GM23338 (cell line): ENCODE data around the gene LRP1B. TPM values are rescaled to one million over a fixed set of nuclear protein-coding genes. Genes with fewer than 3 reads are reported as not detected.

Experiments
- ATAC-seq: fragments of 200-7000 bp; cut with Tn5 transposase; 3 replicates; pipeline ENCODE4 v1.9.1; 2020
- DNase-seq: peaks from one replicate; pipeline ENCODE4 v3.0.0-alpha.2; 2015; ENCODE audit warnings: low spot score
- H2AFZ ChIP-seq: fragments of 200-600 bp; sonication (generic); 2 replicates; pipeline ENCODE4 v1.8.0; 2016; ENCODE audit warnings: antibody characterized with exemption, mild to moderate bottlenecking, moderate library complexity
- H3F3A ChIP-seq: fragments of 200-600 bp; sonication (generic); replicated peaks from 2 replicates; pipeline ENCODE4 v1.8.0; 2017; ENCODE audit warnings: antibody characterized with exemption, mixed run types, low read depth
- H3K27ac ChIP-seq: fragments of 200-600 bp; sonication (generic); 2 replicates; pipeline ENCODE4 v1.6.1; 2016; ENCODE audit warnings: low read depth
- H3K27me3 ChIP-seq: fragments of 200-600 bp; sonication (generic); 2 replicates; pipeline ENCODE4 v1.8.0; 2016; ENCODE audit warnings: mild to moderate bottlenecking, mixed run types, moderate library complexity; ENCODE audit not compliant: insufficient read depth
- H3K36me3 ChIP-seq: fragments of 200-600 bp; sonication (generic); 2 replicates; pipeline ENCODE4 v1.8.0; 2016; ENCODE audit warnings: mild to moderate bottlenecking; ENCODE audit not compliant: insufficient read depth
- H3K4me1 ChIP-seq: fragments of 200-600 bp; sonication (generic); 2 replicates; pipeline ENCODE4 v1.8.0; 2016; ENCODE audit warnings: mild to moderate bottlenecking, moderate library complexity; ENCODE audit not compliant: insufficient read depth
- H3K4me2 ChIP-seq: fragments of 200-600 bp; sonication (generic); 2 replicates; pipeline ENCODE4 v1.7.1; 2017; ENCODE audit warnings: mixed run types
- H3K4me3 ChIP-seq: fragments of 200-600 bp; sonication (generic); 2 replicates; pipeline ENCODE4 v1.6.1; 2016; ENCODE audit warnings: mixed run types
- H3K79me2 ChIP-seq: fragments of 200-600 bp; sonication (generic); replicated peaks from 2 replicates; pipeline ENCODE4 v1.8.0; 2017; ENCODE audit warnings: mild to moderate bottlenecking; ENCODE audit not compliant: insufficient read depth
- H3K9me2 ChIP-seq: fragments of 200-600 bp; sonication (generic); 2 replicates; pipeline ENCODE4 v1.8.0; 2017; ENCODE audit not compliant: insufficient read depth
- H4K20me1 ChIP-seq: fragments of 200-600 bp; sonication (generic); replicated peaks from 2 replicates; pipeline ENCODE4 v1.8.0; 2017; ENCODE audit warnings: mild to moderate bottlenecking; ENCODE audit not compliant: insufficient read depth
- H3K27ac Mint-ChIP-seq: 2 replicates; pipeline ENCODE4 v1.8.0; 2020; ENCODE audit warnings: inconsistent platforms, mild to moderate bottlenecking, moderate library complexity, mixed read lengths
- H3K27me3 Mint-ChIP-seq: 3 replicates; pipeline ENCODE4 v1.8.0; 2022; ENCODE audit warnings: low read depth, mild to moderate bottlenecking, moderate library complexity, mixed read lengths, inconsistent platforms; ENCODE audit not compliant: insufficient read depth, poor library complexity
- H3K36me3 Mint-ChIP-seq: 3 replicates; pipeline ENCODE4 v1.8.0; 2021; ENCODE audit warnings: low read depth, mild to moderate bottlenecking, inconsistent platforms, moderate library complexity, mixed read lengths
- H3K4me1 Mint-ChIP-seq: 3 replicates; pipeline ENCODE4 v1.8.0; 2020; ENCODE audit warnings: mild to moderate bottlenecking, inconsistent platforms, mixed read lengths
- H3K4me3 Mint-ChIP-seq: 3 replicates; pipeline ENCODE4 v1.8.0; 2021; ENCODE audit warnings: moderate library complexity, mild to moderate bottlenecking, inconsistent platforms, mixed read lengths
- H3K9me3 Mint-ChIP-seq: 3 replicates; pipeline ENCODE4 v1.8.0; 2020; ENCODE audit warnings: moderate library complexity, mild to moderate bottlenecking, inconsistent platforms, mixed read lengths
- CREB1 ChIP-seq: fragments of 250-450 bp; sonication (Bioruptor Pico); IDR thresholded peaks from 2 replicates; pipeline ENCODE4 v1.5.0; 2020; ENCODE audit warnings: low read depth, mild to moderate bottlenecking, moderate library complexity
- EZH2phosphoT487 ChIP-seq: fragments of 200-600 bp; sonication (generic); IDR thresholded peaks from one replicate; pipeline ENCODE4 v1.8.1; 2018; ENCODE audit warnings: antibody characterized with exemption; ENCODE audit not compliant: unreplicated experiment
- JUNB ChIP-seq: IDR thresholded peaks from one replicate; pipeline ENCODE4 v1.6.1; 2016; ENCODE audit warnings: antibody characterized with exemption; ENCODE audit not compliant: unreplicated experiment
- POLR2AphosphoS5 ChIP-seq: IDR thresholded peaks from 2 replicates; pipeline ENCODE4 v1.6.1; 2016; ENCODE audit warnings: antibody characterized with exemption, low read depth
- ZNF114 ChIP-seq: fragments of 250-450 bp; sonication (Bioruptor Pico); IDR thresholded peaks from 2 replicates; pipeline ENCODE4 v1.5.0; 2020; ENCODE audit warnings: mild to moderate bottlenecking, moderate library complexity
- ZNF331 ChIP-seq: fragments of 250-450 bp; sonication (Bioruptor Pico); IDR thresholded peaks from 2 replicates; pipeline ENCODE4 v1.5.0; 2020; ENCODE audit warnings: low read depth, mild to moderate bottlenecking, moderate library complexity
- ZNF462 ChIP-seq: fragments of 250-450 bp; sonication (Bioruptor Pico); IDR thresholded peaks from 2 replicates; pipeline ENCODE4 v1.5.0; 2020; ENCODE audit warnings: mild to moderate bottlenecking, moderate library complexity
- polyA plus RNA-seq: library from polyadenylated mRNA; unstranded; fragments of >200 nt; fragmentation: Nextera tagmentation; extraction: Ambion mirVana; gene quantifications from 2 replicates; pipeline ENCODE4 v1.2.1, GENCODE V29; 2016
- total RNA-seq: library from RNA; depleted of rRNA; stranded (reverse); fragments of >200 nt; shearing (Covaris generic); gene quantifications from 2 replicates; pipeline ENCODE4 v1.2.3, GENCODE V29; 2014
- TF ChIP-seq, protein P1 (sequence below), 2 experiments: fragments of 200-600 bp in 1 of 2; sonication (generic) in 1 of 2; conservative IDR thresholded peaks; 2 replicates each; pipeline versions ENCODE4 v1.5.1 to v1.6.1; 2016 to 2017; ENCODE audit warnings: antibody characterized with exemption in 2 of 2, low read depth in 2 of 2, mild to moderate bottlenecking in 2 of 2, moderate library complexity in 1 of 2
- TF ChIP-seq, protein P2 (sequence below): IDR thresholded peaks from one replicate; pipeline ENCODE4 v1.6.1; 2018; ENCODE audit warnings: antibody characterized with exemption; ENCODE audit not compliant: unreplicated experiment

Gene LRP1B
- total and polyA plus RNA-seq, 2 experiments from 2014 or later: 0.15 to 0.97 TPM

DNA sequence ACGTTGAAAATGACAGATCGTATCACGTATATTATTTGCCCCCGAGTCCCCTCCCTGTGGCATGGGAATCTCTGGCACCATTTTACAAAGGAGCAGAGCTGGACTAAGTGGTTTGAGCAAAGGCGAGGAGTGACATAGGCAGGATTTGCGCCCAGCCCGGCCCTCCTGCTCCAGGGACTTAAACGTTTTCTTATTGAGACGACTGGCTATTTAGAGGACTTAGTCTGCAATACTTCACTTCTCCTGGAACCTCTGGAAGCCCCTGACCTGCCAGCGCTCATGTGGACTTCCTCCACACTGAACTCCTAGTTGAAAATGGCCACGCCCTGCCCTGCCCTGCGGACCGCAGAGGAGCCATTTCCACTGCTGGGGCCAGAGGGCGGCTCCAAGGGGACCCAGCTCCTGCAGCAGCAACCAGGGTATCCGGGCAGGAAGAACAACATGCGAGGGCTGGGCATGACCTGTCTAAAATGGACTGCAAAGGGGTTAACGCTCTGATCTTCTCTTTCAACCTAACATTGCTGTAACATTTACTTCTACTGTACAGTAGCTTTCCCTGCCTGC, 690.7 kb downstream of the LRP1B start (continued):
- TF ChIP-seq, protein P1, sequence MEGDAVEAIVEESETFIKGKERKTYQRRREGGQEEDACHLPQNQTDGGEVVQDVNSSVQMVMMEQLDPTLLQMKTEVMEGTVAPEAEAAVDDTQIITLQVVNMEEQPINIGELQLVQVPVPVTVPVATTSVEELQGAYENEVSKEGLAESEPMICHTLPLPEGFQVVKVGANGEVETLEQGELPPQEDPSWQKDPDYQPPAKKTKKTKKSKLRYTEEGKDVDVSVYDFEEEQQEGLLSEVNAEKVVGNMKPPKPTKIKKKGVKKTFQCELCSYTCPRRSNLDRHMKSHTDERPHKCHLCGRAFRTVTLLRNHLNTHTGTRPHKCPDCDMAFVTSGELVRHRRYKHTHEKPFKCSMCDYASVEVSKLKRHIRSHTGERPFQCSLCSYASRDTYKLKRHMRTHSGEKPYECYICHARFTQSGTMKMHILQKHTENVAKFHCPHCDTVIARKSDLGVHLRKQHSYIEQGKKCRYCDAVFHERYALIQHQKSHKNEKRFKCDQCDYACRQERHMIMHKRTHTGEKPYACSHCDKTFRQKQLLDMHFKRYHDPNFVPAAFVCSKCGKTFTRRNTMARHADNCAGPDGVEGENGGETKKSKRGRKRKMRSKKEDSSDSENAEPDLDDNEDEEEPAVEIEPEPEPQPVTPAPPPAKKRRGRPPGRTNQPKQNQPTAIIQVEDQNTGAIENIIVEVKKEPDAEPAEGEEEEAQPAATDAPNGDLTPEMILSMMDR (conservative IDR thresholded peaks at IDR 0.05; ENCODE audit: low read depth in 2 of 2): no peak
- no peak for TF ChIP-seq POLR2AphosphoS5
- TF ChIP-seq ZNF114 (CRISPR knock-in tag): no peak
- TF ChIP-seq CREB1 (CRISPR knock-in tag): no peak
- no peak for TF ChIP-seq ZNF462 (CRISPR knock-in tag)

DNA sequence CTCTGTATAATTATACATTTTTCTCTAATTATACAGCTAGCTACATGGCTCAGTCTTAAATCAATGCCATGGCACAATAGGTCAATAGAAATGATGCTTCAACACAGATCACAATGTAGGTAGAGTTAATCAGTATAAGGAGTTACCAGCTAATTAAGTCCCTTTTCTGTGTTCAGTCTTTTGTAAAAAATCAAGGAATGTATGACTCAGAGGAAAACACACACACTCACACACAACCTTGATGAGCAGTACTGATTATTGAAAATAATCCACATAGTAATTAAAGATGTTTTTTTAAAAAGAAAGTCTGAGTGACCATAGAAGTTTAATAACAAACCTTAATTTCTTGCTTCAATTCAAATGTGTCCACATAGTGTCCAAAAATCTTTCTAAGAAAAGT, 691.3 kb downstream of the LRP1B start:
- H3K27ac ChIP-seq: no peak overlapping the region
- DNase-seq (no peak), ATAC-seq (no peak)
- H3K79me2 ChIP-seq: no peaks in the 10 kb centered on the region
- Mint-ChIP-seq H3K36me3 (peaks cover 4% of the 10 kb centered on the region; the same call in 2 of the 3 replicates), H3K4me1 (no peaks in the 10 kb centered on the region), H3K27ac (no peak overlapping the region), H3K27me3 (no peaks in the 10 kb centered on the region), H3K4me3 (no peak overlapping the region), H3K9me3 (peaks cover 6% of the 10 kb centered on the region; the same call in 2 of the 3 replicates)
- H3K4me2 ChIP-seq: no peak overlapping the region
- no peaks in the 10 kb centered on the region for H3K4me1 ChIP-seq
- H3K36me3 ChIP-seq: no peaks in the 10 kb centered on the region
- no peaks in the 10 kb centered on the region for H3K27me3 ChIP-seq
- no peaks in the 10 kb centered on the region; the same call in 1 of the 2 replicates for H3K9me2 ChIP-seq
- no peak overlapping the region for H2AFZ ChIP-seq
- H3F3A ChIP-seq: no peaks in the 10 kb centered on the region
- H4K20me1 ChIP-seq: no peaks in the 10 kb centered on the region
- no peak overlapping the region for H3K4me3 ChIP-seq
- TF ChIP-seq ZNF331 (CRISPR knock-in tag) (no peak), EZH2phosphoT487 (no peak), JUNB (no peak)
- TF ChIP-seq, protein P2, sequence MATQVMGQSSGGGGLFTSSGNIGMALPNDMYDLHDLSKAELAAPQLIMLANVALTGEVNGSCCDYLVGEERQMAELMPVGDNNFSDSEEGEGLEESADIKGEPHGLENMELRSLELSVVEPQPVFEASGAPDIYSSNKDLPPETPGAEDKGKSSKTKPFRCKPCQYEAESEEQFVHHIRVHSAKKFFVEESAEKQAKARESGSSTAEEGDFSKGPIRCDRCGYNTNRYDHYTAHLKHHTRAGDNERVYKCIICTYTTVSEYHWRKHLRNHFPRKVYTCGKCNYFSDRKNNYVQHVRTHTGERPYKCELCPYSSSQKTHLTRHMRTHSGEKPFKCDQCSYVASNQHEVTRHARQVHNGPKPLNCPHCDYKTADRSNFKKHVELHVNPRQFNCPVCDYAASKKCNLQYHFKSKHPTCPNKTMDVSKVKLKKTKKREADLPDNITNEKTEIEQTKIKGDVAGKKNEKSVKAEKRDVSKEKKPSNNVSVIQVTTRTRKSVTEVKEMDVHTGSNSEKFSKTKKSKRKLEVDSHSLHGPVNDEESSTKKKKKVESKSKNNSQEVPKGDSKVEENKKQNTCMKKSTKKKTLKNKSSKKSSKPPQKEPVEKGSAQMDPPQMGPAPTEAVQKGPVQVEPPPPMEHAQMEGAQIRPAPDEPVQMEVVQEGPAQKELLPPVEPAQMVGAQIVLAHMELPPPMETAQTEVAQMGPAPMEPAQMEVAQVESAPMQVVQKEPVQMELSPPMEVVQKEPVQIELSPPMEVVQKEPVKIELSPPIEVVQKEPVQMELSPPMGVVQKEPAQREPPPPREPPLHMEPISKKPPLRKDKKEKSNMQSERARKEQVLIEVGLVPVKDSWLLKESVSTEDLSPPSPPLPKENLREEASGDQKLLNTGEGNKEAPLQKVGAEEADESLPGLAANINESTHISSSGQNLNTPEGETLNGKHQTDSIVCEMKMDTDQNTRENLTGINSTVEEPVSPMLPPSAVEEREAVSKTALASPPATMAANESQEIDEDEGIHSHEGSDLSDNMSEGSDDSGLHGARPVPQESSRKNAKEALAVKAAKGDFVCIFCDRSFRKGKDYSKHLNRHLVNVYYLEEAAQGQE: no peak
